ENCODE results near the gene CCDC90B.

- TF ChIP-seq YY1 (IDR thresholded peaks at IDR 0.05; ENCODE audit: insufficient read depth, insufficient read length) (no peak), ZNF274 (IDR thresholded peaks at IDR 0.05; ENCODE audit: low read depth, low read length) (no peak), SUZ12 (IDR thresholded peaks at IDR 0.05; ENCODE audit: extremely low read depth, insufficient read depth, insufficient read length) (no peak)
Observed at GRCh38 chr11:83241291-83241946, 44.7 kb downstream of the CCDC90B start.
